ENCODE measurements around the gene PCNP. TPM values are rescaled to one million over a fixed set of nuclear protein-coding genes. Genes with fewer than 3 reads are reported as not detected.
"Not testable (repeated sequence)": the region's sequence is repeated elsewhere in the genome, so short reads cannot be mapped to it uniquely, and the experiment has no call there.

PCNP gene
- total and polyA plus RNA-seq, 9 of the 15 experiments (the other 6 are each of a cell fraction or from before 2014, with no cell fraction given): 54.3 to 170 (median 150) TPM

DNA sequence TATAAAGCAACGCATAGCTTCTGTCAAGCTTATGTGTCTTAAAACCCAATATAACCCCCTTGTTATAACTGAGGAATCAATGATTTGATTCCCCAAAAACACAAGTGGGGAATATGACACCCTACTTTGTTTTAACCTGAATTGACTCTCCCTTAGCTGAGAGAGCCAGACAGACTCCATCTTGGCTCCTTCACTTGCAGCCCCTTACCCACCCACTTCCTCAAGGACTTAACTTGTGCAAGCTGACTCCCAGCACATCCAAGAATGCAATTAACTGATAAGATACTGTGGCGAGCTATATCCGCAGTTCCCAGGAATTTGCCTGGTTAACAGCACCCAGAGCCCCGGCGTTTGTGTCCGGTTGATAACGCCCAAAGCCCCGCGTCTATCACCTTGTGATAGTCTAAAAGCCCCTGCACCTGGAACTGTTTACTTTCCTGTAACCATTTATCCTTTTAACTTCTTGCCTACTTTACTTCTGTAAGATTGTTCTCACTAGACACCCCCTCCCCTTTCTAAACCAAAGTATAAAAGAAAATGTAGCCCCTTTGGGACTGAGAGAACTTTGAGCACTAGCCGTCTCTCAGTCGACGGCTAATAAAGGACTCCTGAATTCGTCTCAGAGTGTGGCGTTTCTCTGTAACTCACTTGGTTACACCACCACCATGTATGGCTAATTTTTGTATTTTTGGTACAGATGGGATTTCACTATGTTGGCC lies 67.6 kb downstream of the PCNP start (continued):
- TF ChIP-seq, protein P1, sequence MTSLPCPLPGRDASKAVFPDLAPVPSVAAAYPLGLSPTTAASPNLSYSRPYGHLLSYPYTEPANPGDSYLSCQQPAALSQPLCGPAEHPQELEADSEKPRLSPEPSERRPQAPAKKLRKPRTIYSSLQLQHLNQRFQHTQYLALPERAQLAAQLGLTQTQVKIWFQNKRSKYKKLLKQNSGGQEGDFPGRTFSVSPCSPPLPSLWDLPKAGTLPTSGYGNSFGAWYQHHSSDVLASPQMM (CRISPR knock-in tag; IDR thresholded peaks at IDR 0.05): peak; percentile 82
- TF ChIP-seq CBFA2T3 (IDR thresholded peaks at IDR 0.05): peak; percentile 82
- TF ChIP-seq, protein P2, sequence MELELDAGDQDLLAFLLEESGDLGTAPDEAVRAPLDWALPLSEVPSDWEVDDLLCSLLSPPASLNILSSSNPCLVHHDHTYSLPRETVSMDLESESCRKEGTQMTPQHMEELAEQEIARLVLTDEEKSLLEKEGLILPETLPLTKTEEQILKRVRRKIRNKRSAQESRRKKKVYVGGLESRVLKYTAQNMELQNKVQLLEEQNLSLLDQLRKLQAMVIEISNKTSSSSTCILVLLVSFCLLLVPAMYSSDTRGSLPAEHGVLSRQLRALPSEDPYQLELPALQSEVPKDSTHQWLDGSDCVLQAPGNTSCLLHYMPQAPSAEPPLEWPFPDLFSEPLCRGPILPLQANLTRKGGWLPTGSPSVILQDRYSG (tag; conservative IDR thresholded peaks at IDR 0.05; ENCODE audit: low read depth): peak; percentile 99
- TF ChIP-seq ZNF785 (CRISPR knock-in tag; IDR thresholded peaks at IDR 0.05): peak; percentile 96
- peak; percentile 98 for TF ChIP-seq MTF1 (CRISPR knock-in tag; IDR thresholded peaks at IDR 0.05; ENCODE audit: borderline replicate concordance)
- TF ChIP-seq, protein P3, sequence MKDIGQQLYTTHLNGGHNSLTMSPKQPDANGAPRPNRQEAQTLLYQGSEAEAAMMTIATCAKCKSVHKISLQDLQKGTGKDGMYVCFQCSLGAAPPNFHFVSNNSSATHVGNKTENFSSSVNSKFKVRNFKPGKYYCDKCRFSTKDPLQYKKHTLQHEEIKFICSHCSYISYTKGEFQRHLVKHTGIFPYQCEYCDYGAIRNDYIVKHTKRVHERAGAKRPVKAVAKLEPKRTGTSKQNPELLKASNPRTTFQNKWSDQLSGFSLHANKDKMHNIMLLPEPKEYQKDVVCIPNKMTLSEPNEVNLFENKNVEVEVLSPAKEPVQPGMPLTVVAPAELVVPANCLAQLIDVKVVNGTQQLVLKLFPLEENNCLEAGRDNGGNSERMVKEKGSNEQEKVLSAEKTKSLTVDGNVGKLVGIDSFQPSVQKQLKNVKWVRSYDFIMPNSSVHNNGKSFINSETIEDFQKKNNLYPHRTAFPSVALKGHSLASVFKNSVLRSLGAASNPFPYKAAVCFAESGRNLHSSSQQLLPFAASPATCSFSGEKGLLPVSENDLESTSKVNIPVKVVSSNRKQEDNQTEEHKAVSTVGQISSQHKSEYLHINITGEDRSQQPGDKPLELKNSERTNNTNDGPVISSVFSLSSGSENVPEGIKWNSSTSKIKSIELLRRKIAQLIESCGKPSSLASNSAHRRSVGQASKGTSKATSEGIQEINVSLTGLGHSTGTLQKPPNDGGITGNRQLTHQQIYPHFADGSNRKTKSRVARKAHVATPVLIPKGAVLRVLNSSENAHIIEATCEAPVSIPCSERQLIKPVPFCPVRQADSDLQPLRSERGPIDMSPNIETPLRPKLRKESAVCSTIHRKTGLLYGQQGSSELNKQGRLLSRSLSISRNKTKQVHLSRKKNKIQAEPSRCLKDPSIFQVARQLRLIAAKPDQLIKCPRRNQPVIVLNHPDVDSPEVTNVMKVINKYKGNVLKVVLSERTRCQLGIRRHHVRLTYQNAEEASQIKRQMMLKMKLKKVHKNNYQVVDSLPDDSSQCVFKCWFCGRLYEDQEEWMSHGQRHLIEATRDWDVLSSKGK (CRISPR knock-in tag; IDR thresholded peaks at IDR 0.05): peak; percentile 94
- TF ChIP-seq SMAD4 (CRISPR knock-in tag; conservative IDR thresholded peaks at IDR 0.05): peak; percentile 100
- TF ChIP-seq, protein P4, sequence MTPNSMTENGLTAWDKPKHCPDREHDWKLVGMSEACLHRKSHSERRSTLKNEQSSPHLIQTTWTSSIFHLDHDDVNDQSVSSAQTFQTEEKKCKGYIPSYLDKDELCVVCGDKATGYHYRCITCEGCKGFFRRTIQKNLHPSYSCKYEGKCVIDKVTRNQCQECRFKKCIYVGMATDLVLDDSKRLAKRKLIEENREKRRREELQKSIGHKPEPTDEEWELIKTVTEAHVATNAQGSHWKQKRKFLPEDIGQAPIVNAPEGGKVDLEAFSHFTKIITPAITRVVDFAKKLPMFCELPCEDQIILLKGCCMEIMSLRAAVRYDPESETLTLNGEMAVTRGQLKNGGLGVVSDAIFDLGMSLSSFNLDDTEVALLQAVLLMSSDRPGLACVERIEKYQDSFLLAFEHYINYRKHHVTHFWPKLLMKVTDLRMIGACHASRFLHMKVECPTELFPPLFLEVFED (CRISPR knock-in tag; conservative IDR thresholded peaks at IDR 0.05): peak; percentile 99
- peak; percentile 99 for TF ChIP-seq RHOXF2B (CRISPR knock-in tag; conservative IDR thresholded peaks at IDR 0.05)
- peak; percentile 56 for TF ChIP-seq GABPA (tag; conservative IDR thresholded peaks at IDR 0.05; ENCODE audit: low read depth)
- peak; percentile 99 for TF ChIP-seq ZNF175 (CRISPR knock-in tag; IDR thresholded peaks at IDR 0.05; ENCODE audit: low read depth)
- peak; percentile 98 for TF ChIP-seq ZNF695 (CRISPR knock-in tag; IDR thresholded peaks at IDR 0.05)
- TF ChIP-seq, protein P5, sequence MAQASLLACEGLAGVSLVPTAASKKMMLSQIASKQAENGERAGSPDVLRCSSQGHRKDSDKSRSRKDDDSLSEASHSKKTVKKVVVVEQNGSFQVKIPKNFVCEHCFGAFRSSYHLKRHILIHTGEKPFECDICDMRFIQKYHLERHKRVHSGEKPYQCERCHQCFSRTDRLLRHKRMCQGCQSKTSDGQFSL (CRISPR knock-in tag; IDR thresholded peaks at IDR 0.05): not testable (repeated sequence)
- TF ChIP-seq, protein P5 (tag; IDR thresholded peaks at IDR 0.05): peak in 1 of 2 experiments; percentile 99; a peak in 2 of 4 replicates
- TF ChIP-seq MAFG (tag; conservative IDR thresholded peaks at IDR 0.05): peak; percentile 53
- TF ChIP-seq HDAC8 (tag; IDR thresholded peaks at IDR 0.05): peak; percentile 99
- TF ChIP-seq, protein P6, sequence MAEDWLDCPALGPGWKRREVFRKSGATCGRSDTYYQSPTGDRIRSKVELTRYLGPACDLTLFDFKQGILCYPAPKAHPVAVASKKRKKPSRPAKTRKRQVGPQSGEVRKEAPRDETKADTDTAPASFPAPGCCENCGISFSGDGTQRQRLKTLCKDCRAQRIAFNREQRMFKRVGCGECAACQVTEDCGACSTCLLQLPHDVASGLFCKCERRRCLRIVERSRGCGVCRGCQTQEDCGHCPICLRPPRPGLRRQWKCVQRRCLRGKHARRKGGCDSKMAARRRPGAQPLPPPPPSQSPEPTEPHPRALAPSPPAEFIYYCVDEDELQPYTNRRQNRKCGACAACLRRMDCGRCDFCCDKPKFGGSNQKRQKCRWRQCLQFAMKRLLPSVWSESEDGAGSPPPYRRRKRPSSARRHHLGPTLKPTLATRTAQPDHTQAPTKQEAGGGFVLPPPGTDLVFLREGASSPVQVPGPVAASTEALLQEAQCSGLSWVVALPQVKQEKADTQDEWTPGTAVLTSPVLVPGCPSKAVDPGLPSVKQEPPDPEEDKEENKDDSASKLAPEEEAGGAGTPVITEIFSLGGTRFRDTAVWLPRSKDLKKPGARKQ (CRISPR knock-in tag; IDR thresholded peaks at IDR 0.05): peak; percentile 93
- TF ChIP-seq ZNF253 (CRISPR knock-in tag; conservative IDR thresholded peaks at IDR 0.05): peak; percentile 91

Measured in K562 (cell line).